ENCODE results near the gene PPP1R26. TPM values are rescaled to one million over a fixed set of nuclear protein-coding genes. Genes with fewer than 3 reads are reported as not detected.

Gene PPP1R26
- total and polyA plus RNA-seq, 2 of the 13 experiments (the other 11 are each of a cell fraction or from before 2014, with no cell fraction given), result 8.6 to 11.6 TPM

DNA sequence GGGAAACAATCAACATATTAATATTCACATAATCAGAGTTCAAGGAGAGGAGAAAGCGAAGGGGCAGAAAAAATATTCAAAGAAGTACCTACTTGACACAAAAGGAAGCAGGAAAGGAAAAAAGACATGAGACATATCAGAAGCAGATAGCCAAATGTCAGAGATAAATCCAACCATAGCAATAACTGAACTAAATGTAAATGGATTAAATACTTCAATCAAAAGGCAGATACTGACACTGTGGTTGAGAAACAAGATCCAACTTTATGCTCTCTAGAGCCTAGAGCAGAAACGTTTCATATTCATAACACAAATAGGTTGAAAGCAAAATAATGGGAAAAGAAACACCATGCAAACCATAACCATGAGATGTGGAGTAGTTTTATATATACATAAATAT lies 29.9 kb downstream of the PPP1R26 start:
- in situ Hi-C loops (cut with HindIII; ENCODE audit: extremely low pct_ligation_motif_present, low pct_unique_long_range_greater_than_20kb), result no loop called here
- H3K79me2 ChIP-seq (ENCODE audit: insufficient read depth, low read length), result no peaks in the 10 kb centered on the region
- no peak overlapping the region for H3K4me3 ChIP-seq (replicated peaks in 1 of 3; ENCODE audit: insufficient read depth in 1 of 3, low read depth in 2 of 3, low read length in 3 of 3)
- H3K9ac ChIP-seq (ENCODE audit: insufficient read depth, low read depth, low read length), result no peak overlapping the region
- peaks cover 0 to 6% of the 10 kb centered on the region in 2 experiments; a peak in 3 of 5 replicates for H3K36me3 ChIP-seq (replicated peaks in 1 of 2; ENCODE audit: control insufficient read depth in 1 of 2, insufficient read depth in 2 of 2, low read length in 2 of 2)
- POLR2A ChIA-PET, result no interaction called here
- no peak for FAIRE-seq
- BruUV-seq (replicated peaks), result no TSS peak
- DNase-seq (ENCODE audit: low spot score), result no peak
- no peak for TF ChIP-seq CSRNP2 (CRISPR knock-in tag; conservative IDR thresholded peaks at IDR 0.05; ENCODE audit: low read depth)
- TF ChIP-seq NR2C2 (CRISPR knock-in tag; IDR thresholded peaks at IDR 0.05; ENCODE audit: borderline replicate concordance), result no peak
- TF ChIP-seq MAFG (CRISPR knock-in tag; IDR thresholded peaks at IDR 0.05), result no peak
- no peak for TF ChIP-seq TFE3 (CRISPR knock-in tag; IDR thresholded peaks at IDR 0.05)
- no peak for TF ChIP-seq ZIK1 (CRISPR knock-in tag; IDR thresholded peaks at IDR 0.05; ENCODE audit: borderline replicate concordance, low read depth)
- TF ChIP-seq CBX2 (IDR thresholded peaks at IDR 0.05; ENCODE audit: low read depth, low read length), result no peak
- TF ChIP-seq CBX2 (CRISPR knock-in tag; IDR thresholded peaks at IDR 0.05; ENCODE audit: low read depth), result no peak
- TF ChIP-seq KLF9 (CRISPR knock-in tag; IDR thresholded peaks at IDR 0.05; ENCODE audit: low read depth), result no peak
- no peak for TF ChIP-seq CHCHD3 (CRISPR knock-in tag; IDR thresholded peaks at IDR 0.05)
- TF ChIP-seq REXO4 (CRISPR knock-in tag; IDR thresholded peaks at IDR 0.05; ENCODE audit: borderline replicate concordance), result no peak
- no peak for TF ChIP-seq ZNF34 (CRISPR knock-in tag; IDR thresholded peaks at IDR 0.05; ENCODE audit: borderline replicate concordance)
- no peak for TF ChIP-seq ZNF547 (CRISPR knock-in tag; IDR thresholded peaks at IDR 0.05)
- no peak for ATAC-seq
- no peak overlapping the region for H2AFZ ChIP-seq (ENCODE audit: low read length)
- H3K9me3 ChIP-seq (ENCODE audit: low read length), result no peaks in the 10 kb centered on the region
- 30% methylated on average over 2 of the region's 2 CpGs for WGBS (ENCODE audit: low lambda C conversion rate)
- CTCF ChIA-PET (ENCODE audit: low intra/inter-chr PET ratio, low total read pairs), result no interaction called here
- intact Hi-C loops (cut with micrococcal nuclease; ENCODE audit: unreplicated experiment), result no loop called here
- H3K4me2 ChIP-seq (ENCODE audit: low read depth, low read length), result no peak overlapping the region
- H3K27me3 ChIP-seq (ENCODE audit: control insufficient read depth in 1 of 2, insufficient read depth in 2 of 2, low read length in 2 of 2), result peaks cover 3 to 29% of the 10 kb centered on the region in 2 experiments; a peak in 3 of 5 replicates
- peaks cover 6% of the 10 kb centered on the region for H4K20me1 ChIP-seq (ENCODE audit: insufficient read depth, low read length)
- peaks cover 17% of the 10 kb centered on the region for H3K4me1 ChIP-seq (ENCODE audit: insufficient read depth, low read length)
- H3K27ac ChIP-seq (ENCODE audit: extremely low read length, insufficient read depth, low read length), result no peak overlapping the region

All from HepG2 (cell line).